Measurements from ENCODE around the gene DMWD.

- no peak for TF ChIP-seq CTCF (IDR thresholded peaks at IDR 0.05)
- TF ChIP-seq POLR2A (IDR thresholded peaks at IDR 0.05), result no peak
- TF ChIP-seq EP300 (IDR thresholded peaks at IDR 0.05), result no peak
- TF ChIP-seq POLR2AphosphoS5 (IDR thresholded peaks at IDR 0.05), result no peak
Measured at GRCh38 chr19:45819769-45820168, 27.1 kb upstream of the DMWD start.
